ENCODE measurements around the gene TNNI2.

Gene TNNI2

DNA sequence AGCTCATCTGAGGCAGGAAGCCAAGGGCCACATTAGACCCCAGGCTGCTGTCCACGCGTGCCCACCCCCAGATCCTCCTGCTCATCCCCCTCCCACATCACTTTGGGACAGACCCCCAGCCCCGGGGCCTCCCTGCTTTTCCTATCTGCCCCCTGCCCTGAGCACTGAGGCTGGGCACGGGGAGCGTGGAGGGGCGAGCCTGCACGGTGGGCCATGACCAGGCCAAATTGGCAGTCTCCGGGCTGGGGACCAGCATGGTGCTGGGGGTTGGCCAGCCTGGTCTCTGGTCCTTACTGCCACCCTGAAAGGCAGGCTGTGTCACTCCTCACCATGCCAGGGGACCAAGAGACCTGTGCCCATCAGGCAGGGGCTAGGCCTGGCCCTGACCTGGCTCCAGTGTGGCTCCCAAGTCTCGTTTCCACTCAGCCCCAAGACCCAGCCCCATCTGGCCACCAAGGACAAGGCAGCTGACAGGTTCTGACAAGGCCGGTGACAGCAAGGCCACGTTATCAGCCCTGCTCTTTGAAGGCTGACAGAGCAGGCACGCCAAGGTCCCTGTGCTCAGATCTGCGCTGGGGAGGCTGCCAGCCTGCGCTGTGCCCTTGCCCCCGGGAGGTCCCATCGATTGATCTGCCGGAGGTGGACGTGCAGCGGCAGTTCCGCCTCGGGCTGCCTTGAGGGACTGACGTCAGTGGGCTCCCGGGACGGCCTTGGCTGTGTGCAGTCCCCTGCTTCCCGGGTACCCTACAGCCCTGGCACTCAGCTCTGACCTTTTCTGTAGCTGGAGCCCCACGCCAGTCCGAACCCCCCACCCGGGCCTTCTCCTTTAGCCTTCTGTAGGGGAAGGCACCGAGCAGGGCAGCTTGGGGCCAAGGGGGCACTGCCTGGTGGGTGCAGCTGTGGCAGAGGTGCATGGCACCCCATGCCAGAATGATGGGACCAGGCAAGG, 3.6 kb downstream of the TNNI2 start:
- in situ Hi-C loops (cut with MboI; ENCODE audit: low pct_unique_long_range_greater_than_20kb, low sequenced_read_pairs, unreplicated experiment): no loop called here
- TF ChIP-seq, protein P1, sequence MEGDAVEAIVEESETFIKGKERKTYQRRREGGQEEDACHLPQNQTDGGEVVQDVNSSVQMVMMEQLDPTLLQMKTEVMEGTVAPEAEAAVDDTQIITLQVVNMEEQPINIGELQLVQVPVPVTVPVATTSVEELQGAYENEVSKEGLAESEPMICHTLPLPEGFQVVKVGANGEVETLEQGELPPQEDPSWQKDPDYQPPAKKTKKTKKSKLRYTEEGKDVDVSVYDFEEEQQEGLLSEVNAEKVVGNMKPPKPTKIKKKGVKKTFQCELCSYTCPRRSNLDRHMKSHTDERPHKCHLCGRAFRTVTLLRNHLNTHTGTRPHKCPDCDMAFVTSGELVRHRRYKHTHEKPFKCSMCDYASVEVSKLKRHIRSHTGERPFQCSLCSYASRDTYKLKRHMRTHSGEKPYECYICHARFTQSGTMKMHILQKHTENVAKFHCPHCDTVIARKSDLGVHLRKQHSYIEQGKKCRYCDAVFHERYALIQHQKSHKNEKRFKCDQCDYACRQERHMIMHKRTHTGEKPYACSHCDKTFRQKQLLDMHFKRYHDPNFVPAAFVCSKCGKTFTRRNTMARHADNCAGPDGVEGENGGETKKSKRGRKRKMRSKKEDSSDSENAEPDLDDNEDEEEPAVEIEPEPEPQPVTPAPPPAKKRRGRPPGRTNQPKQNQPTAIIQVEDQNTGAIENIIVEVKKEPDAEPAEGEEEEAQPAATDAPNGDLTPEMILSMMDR (IDR thresholded peaks at IDR 0.05; ENCODE audit: extremely low read depth, insufficient read depth, missing control alignments): no peak
- DNase-seq (ENCODE audit: low spot score): no peak

DNA sequence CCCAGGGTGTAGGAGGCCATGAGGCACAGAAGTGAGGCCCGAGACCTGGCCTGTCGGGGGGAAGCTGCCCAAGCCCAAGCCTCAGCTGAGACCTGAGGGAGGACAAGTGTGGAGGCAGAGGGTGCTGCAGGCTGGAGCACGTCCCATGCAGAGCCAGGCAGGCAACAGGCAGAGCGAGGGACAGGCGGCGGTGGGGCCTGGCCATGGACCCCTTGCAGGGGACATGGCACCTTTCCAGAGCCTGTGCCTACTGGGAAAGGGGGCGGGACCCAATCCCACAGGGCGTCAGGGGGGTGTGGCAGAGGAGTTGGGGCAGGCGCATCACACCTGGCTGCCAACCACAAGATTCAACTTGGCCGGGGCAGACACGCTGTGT, 4.3 kb downstream of the TNNI2 start:
- no peak for DNase-seq (ENCODE audit: low spot score)
- in situ Hi-C loops (cut with MboI; ENCODE audit: low pct_unique_long_range_greater_than_20kb, low sequenced_read_pairs, unreplicated experiment): no loop called here
- TF ChIP-seq, protein P1 (IDR thresholded peaks at IDR 0.05; ENCODE audit: extremely low read depth, insufficient read depth, missing control alignments): no peak

DNA sequence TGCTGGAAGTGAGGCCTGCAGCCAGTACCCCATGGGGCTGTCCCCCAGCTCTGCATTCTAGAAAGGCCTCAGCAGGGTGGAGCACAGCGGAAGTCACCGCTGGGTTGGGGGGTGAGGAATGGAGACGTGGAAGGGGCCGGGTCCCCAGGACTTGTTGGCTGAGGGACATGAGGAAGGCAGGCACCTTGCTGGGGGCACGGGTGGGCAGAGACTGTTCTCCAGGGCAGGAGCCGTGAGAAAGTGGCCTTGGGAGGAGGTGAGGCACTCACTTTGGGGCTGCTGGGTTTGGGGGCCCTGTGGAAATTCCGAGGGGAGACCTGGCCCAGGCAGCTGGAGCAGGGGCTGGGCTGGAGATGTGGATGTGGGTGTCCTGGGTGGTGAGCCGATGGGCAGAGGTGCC, 5.0 kb downstream of the TNNI2 start:
- no peak for DNase-seq (ENCODE audit: low spot score)
- in situ Hi-C loops (cut with MboI; ENCODE audit: low pct_unique_long_range_greater_than_20kb, low sequenced_read_pairs, unreplicated experiment): no loop called here
- TF ChIP-seq, protein P1 (IDR thresholded peaks at IDR 0.05; ENCODE audit: extremely low read depth, insufficient read depth, missing control alignments): no peak

DNA sequence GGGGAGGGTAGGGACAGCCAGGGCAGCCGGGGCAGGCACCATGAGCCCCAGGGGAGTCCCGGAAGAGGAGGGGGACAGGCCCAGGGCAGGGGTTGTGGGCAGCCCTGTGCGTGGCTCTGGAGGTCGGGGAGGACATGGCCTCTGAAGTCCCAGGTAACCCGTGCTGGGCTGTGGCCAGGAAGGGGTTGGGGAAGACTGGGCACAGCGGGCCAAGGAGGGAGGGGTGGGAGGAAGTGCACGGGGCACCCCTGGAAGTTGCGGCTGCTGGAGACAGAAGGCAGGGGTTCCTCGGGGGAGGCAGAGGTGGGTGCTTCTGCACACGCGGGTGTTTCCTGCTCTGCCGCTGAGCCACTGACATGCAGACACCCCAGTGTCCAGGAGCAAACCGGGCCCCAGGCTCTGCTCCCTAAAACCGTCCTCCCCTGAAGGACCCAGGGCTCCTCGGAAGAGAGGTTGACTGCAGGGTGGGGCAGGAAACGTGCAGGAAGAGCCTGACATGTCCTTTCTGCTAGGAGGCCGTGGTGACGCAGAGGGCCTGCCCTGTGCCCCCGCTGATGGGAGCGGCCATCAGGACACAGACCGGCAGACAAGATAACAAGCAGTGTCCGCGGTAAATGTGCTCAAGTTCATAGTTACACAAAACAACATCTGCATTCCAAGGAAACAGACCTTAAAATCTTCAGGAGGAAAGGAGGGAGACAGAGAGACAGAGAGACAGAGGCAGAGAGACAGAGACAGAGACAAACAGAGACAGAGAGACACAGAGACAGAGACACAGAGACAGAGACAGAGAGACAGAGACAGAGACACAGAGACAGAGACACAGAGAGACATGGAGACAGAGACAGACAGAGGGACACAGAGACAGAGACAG, 5.7 kb downstream of the TNNI2 start:
- TF ChIP-seq, protein P1 (IDR thresholded peaks at IDR 0.05; ENCODE audit: extremely low read depth, insufficient read depth, missing control alignments): no peak
- in situ Hi-C loops (cut with MboI; ENCODE audit: low pct_unique_long_range_greater_than_20kb, low sequenced_read_pairs, unreplicated experiment): no loop called here
- no peak for DNase-seq (ENCODE audit: low spot score)

DNA sequence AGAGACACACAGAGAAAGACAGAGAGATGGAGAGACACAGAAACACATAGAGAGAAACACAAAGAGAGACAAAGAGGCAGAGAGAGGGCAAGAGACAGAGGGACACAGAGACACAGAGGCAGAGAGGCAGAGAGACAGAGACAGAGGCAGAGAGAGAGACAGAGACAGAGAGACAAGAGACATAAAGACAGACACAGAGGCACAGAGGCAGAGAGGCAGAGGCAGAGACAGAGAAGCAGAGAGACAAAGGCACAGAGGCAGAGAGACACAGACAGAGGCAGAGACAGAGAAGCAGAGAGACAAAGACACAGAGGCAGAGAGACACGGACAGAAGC, 6.3 kb downstream of the TNNI2 start:
- in situ Hi-C loops (cut with MboI; ENCODE audit: low pct_unique_long_range_greater_than_20kb, low sequenced_read_pairs, unreplicated experiment): no loop called here

More for the DNA sequence above, 6.3 kb downstream of the TNNI2 start:
- no peak for DNase-seq (ENCODE audit: low spot score)
- TF ChIP-seq, protein P1 (IDR thresholded peaks at IDR 0.05; ENCODE audit: extremely low read depth, insufficient read depth, missing control alignments): no peak
